Measurements from ENCODE around the gene CCDC12. TPM values are rescaled to one million over a fixed set of nuclear protein-coding genes. Genes with fewer than 3 reads are reported as not detected.

Gene CCDC12
- total RNA-seq, 1 experiment from 2014 or later, result 44.2 TPM

- intact Hi-C loops (cut with micrococcal nuclease), result no loop called here
- Histone ChIP-seq H4K20me1 (ENCODE audit: low read length) (no peaks in the 10 kb centered on the region), H3K27me3 (ENCODE audit: low read length) (peaks cover 15% of the 10 kb centered on the region), H3K4me1 (ENCODE audit: insufficient read depth, low read length) (no peaks in the 10 kb centered on the region), H3K4me3 (ENCODE audit: low read length) (no peak within 1 kb of the TSS), H3K9ac (ENCODE audit: low read length) (no peak within 1 kb of the TSS), H3K9me2 (replicated peaks; ENCODE audit: low read length) (no peaks in the 10 kb centered on the region), H3F3A (ENCODE audit: low read length, unreplicated experiment) (no peaks in the 10 kb centered on the region), H3K36me3 (ENCODE audit: low read depth, low read length) (no peaks in the 10 kb centered on the region), H3K9me3 (ENCODE audit: low read length) (no peaks in the 10 kb centered on the region), H2AFZ (ENCODE audit: low read length) (no peak within 1 kb of the TSS), H3K27ac (ENCODE audit: low read length) (no peak within 1 kb of the TSS), H3K4me2 (ENCODE audit: low read length) (no peak within 1 kb of the TSS), H3K79me2 (ENCODE audit: low read length) (no peaks in the 10 kb centered on the region)
- TF ChIP-seq CTCF (conservative IDR thresholded peaks at IDR 0.05; ENCODE audit: low read depth, low read length) (no peak), EZH2phosphoT487 (IDR thresholded peaks at IDR 0.05; ENCODE audit: borderline replicate concordance, low read length) (no peak)
- ATAC-seq (no peak), DNase-seq (no peak)
- CTCF ChIA-PET, result no interaction called here
- BruUV-seq (replicated peaks), result no TSS peak
- POLR2A ChIA-PET (ENCODE audit: unreplicated experiment), result no interaction called here
Measured at GRCh38 chr3:46877406-46878125, 99.0 kb downstream of the CCDC12 start, which contains the start of gene PTH1R. PTH1R (plus strand) TSS chr3:46877721; CDS start chr3:46883560, 5,839 bp downstream.

GRCh38 chr3:46876313-46877300, 99.9 kb downstream of the CCDC12 start:
- intact Hi-C loops (cut with micrococcal nuclease), result no loop called here
- Histone ChIP-seq H3K4me1 (ENCODE audit: insufficient read depth, low read length) (no peaks in the 10 kb centered on the region), H3F3A (ENCODE audit: low read length, unreplicated experiment) (no peaks in the 10 kb centered on the region), H3K27ac (ENCODE audit: low read length) (no peak overlapping the region), H3K4me2 (ENCODE audit: low read length) (no peak overlapping the region), H3K9me2 (replicated peaks; ENCODE audit: low read length) (no peaks in the 10 kb centered on the region), H3K4me3 (ENCODE audit: low read length) (no peak overlapping the region), H3K36me3 (ENCODE audit: low read depth, low read length) (no peaks in the 10 kb centered on the region), H3K9ac (ENCODE audit: low read length) (no peak overlapping the region), H4K20me1 (ENCODE audit: low read length) (no peaks in the 10 kb centered on the region), H2AFZ (ENCODE audit: low read length) (no peak overlapping the region), H3K27me3 (ENCODE audit: low read length) (peaks cover 7% of the 10 kb centered on the region), H3K9me3 (ENCODE audit: low read length) (no peaks in the 10 kb centered on the region), H3K79me2 (ENCODE audit: low read length) (no peaks in the 10 kb centered on the region)
- no peak for ATAC-seq
- no TSS peak for BruUV-seq (replicated peaks)
- TF ChIP-seq EZH2 (IDR thresholded peaks at IDR 0.05; ENCODE audit: low read length, unreplicated experiment) (no peak), EZH2phosphoT487 (IDR thresholded peaks at IDR 0.05; ENCODE audit: borderline replicate concordance, low read length) (no peak)
- CTCF ChIA-PET, result no interaction called here
- DNase-seq, result no peak
- POLR2A ChIA-PET (ENCODE audit: unreplicated experiment), result no interaction called here

- no peak overlapping the region for H3K4me3 ChIP-seq (ENCODE audit: low read length)
- no peaks in the 10 kb centered on the region for H3K9me3 ChIP-seq (ENCODE audit: low read length)
- POLR2A ChIA-PET (ENCODE audit: unreplicated experiment), result no interaction called here
- BruUV-seq (replicated peaks), result no TSS peak
- H3K27ac ChIP-seq (ENCODE audit: low read length), result no peak overlapping the region
- intact Hi-C loops (cut with micrococcal nuclease), result no loop called here
- no peaks in the 10 kb centered on the region for H3K79me2 ChIP-seq (ENCODE audit: low read length)
- no peaks in the 10 kb centered on the region for H3K4me1 ChIP-seq (ENCODE audit: insufficient read depth, low read length)
- no peak for ATAC-seq
- H3K9me2 ChIP-seq (replicated peaks; ENCODE audit: low read length), result no peaks in the 10 kb centered on the region
- CTCF ChIA-PET, result no interaction called here
- no peaks in the 10 kb centered on the region for H3F3A ChIP-seq (ENCODE audit: low read length, unreplicated experiment)
- no peak for TF ChIP-seq CTCF (conservative IDR thresholded peaks at IDR 0.05; ENCODE audit: low read depth, low read length)
- TF ChIP-seq EZH2 (IDR thresholded peaks at IDR 0.05; ENCODE audit: low read length, unreplicated experiment), result no peak
- TF ChIP-seq EZH2phosphoT487 (IDR thresholded peaks at IDR 0.05; ENCODE audit: borderline replicate concordance, low read length), result no peak
- no peak overlapping the region for H3K4me2 ChIP-seq (ENCODE audit: low read length)
- no peak overlapping the region for H3K9ac ChIP-seq (ENCODE audit: low read length)
- no peak for DNase-seq
- no peaks in the 10 kb centered on the region for H3K27me3 ChIP-seq (ENCODE audit: low read length)
- H2AFZ ChIP-seq (ENCODE audit: low read length), result no peak overlapping the region
- H3K36me3 ChIP-seq (ENCODE audit: low read depth, low read length), result no peaks in the 10 kb centered on the region
- H4K20me1 ChIP-seq (ENCODE audit: low read length), result no peaks in the 10 kb centered on the region
Measured at GRCh38 chr3:46875560-46875959, 101.0 kb downstream of the CCDC12 start.
